GM23338 (cell line): ENCODE measurements around the gene RPL31.

ENCODE experiments used
- CREB1 ChIP-seq: fragments of 250-450 bp; sonication (Bioruptor Pico); IDR thresholded peaks from 2 replicates; pipeline ENCODE4 v1.5.0; 2020; ENCODE audit warnings: low read depth, mild to moderate bottlenecking, moderate library complexity
- EZH2 ChIP-seq: fragments of 200-600 bp; sonication (generic); IDR thresholded peaks from one replicate; pipeline ENCODE4 v1.8.0; 2017; ENCODE audit warnings: antibody characterized with exemption, mild to moderate bottlenecking, low read depth; ENCODE audit not compliant: unreplicated experiment
- EZH2phosphoT487 ChIP-seq: fragments of 200-600 bp; sonication (generic); IDR thresholded peaks from one replicate; pipeline ENCODE4 v1.8.1; 2018; ENCODE audit warnings: antibody characterized with exemption; ENCODE audit not compliant: unreplicated experiment
- JUNB ChIP-seq: IDR thresholded peaks from one replicate; pipeline ENCODE4 v1.6.1; 2016; ENCODE audit warnings: antibody characterized with exemption; ENCODE audit not compliant: unreplicated experiment
- NANOG ChIP-seq: IDR thresholded peaks from 2 replicates; pipeline ENCODE4 v1.6.1; 2016; ENCODE audit warnings: antibody characterized with exemption, borderline replicate concordance
- POLR2AphosphoS5 ChIP-seq: IDR thresholded peaks from 2 replicates; pipeline ENCODE4 v1.6.1; 2016; ENCODE audit warnings: antibody characterized with exemption, low read depth
- STAT1 ChIP-seq: IDR thresholded peaks from one replicate; pipeline ENCODE4 v1.6.1; 2016; ENCODE audit warnings: antibody characterized with exemption; ENCODE audit not compliant: unreplicated experiment
- ZNF114 ChIP-seq: fragments of 250-450 bp; sonication (Bioruptor Pico); IDR thresholded peaks from 2 replicates; pipeline ENCODE4 v1.5.0; 2020; ENCODE audit warnings: mild to moderate bottlenecking, moderate library complexity
- ZNF331 ChIP-seq: fragments of 250-450 bp; sonication (Bioruptor Pico); IDR thresholded peaks from 2 replicates; pipeline ENCODE4 v1.5.0; 2020; ENCODE audit warnings: low read depth, mild to moderate bottlenecking, moderate library complexity
- TF ChIP-seq, protein P1 (sequence below), 2 experiments: fragments of 200-600 bp in 1 of 2; sonication (generic) in 1 of 2; conservative IDR thresholded peaks; 2 replicates each; pipeline versions ENCODE4 v1.5.1 to v1.6.1; 2016 to 2017; ENCODE audit warnings: antibody characterized with exemption in 2 of 2, low read depth in 2 of 2, mild to moderate bottlenecking in 2 of 2, moderate library complexity in 1 of 2
- TF ChIP-seq, protein P2 (sequence below): IDR thresholded peaks from one replicate; pipeline ENCODE4 v1.6.1; 2018; ENCODE audit warnings: antibody characterized with exemption; ENCODE audit not compliant: unreplicated experiment
- TF ChIP-seq, protein P3 (sequence below): IDR thresholded peaks from 2 replicates; pipeline ENCODE4 v1.6.1; 2016; ENCODE audit warnings: antibody characterized with exemption

DNA sequence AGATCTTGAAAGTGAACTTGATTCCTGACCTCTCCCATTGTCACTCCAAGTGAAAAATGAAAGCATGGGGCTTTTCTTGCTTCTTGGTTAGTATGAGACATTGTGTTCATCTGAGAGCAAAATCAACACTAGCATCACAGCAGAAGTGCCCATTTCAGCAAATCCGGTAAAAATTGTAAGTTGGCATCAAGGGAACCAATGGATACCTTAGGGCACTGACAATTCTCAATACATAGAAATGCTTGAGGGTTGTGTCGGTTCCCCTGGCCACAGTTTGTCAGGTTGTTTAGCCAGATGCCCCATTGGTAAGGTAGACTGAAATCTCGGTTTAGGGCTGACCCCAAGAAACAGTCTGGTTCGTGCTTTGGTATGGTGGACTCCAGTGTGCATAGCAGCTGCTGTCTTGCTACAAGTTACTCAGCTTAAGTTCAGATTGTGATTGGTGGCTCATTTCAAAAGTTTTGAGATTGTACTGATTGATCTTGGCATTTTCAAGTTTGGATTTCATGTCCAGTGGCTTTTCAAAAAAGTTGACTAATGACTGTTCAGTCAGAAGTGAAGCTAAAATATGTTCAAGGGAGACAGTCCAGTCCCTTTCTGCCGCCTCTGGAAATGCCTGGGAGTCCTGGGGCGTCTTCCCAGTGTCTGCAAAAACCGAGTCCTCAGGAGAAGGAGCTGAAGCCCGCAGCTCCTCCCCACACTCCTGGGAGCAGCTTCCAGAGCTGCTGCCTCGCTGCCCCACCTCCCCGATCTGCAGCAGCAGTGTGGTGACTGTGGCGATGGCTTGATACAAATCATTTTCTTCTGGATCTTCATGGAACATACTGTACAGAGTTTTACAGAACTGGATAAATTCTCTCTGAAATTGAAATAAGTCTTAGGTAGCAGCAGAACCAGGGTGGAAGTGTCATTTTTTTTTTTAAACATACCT, 5.6 kb downstream of the RPL31 start:
- TF ChIP-seq EZH2phosphoT487: no peak
- TF ChIP-seq, protein P1, sequence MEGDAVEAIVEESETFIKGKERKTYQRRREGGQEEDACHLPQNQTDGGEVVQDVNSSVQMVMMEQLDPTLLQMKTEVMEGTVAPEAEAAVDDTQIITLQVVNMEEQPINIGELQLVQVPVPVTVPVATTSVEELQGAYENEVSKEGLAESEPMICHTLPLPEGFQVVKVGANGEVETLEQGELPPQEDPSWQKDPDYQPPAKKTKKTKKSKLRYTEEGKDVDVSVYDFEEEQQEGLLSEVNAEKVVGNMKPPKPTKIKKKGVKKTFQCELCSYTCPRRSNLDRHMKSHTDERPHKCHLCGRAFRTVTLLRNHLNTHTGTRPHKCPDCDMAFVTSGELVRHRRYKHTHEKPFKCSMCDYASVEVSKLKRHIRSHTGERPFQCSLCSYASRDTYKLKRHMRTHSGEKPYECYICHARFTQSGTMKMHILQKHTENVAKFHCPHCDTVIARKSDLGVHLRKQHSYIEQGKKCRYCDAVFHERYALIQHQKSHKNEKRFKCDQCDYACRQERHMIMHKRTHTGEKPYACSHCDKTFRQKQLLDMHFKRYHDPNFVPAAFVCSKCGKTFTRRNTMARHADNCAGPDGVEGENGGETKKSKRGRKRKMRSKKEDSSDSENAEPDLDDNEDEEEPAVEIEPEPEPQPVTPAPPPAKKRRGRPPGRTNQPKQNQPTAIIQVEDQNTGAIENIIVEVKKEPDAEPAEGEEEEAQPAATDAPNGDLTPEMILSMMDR (conservative IDR thresholded peaks at IDR 0.05; ENCODE audit: low read depth in 2 of 2): no peak
- TF ChIP-seq POLR2AphosphoS5: peak; percentile 53
- TF ChIP-seq EZH2: no peak
- no peak for TF ChIP-seq CREB1 (CRISPR knock-in tag)
- TF ChIP-seq JUNB: no peak
- TF ChIP-seq, protein P2, sequence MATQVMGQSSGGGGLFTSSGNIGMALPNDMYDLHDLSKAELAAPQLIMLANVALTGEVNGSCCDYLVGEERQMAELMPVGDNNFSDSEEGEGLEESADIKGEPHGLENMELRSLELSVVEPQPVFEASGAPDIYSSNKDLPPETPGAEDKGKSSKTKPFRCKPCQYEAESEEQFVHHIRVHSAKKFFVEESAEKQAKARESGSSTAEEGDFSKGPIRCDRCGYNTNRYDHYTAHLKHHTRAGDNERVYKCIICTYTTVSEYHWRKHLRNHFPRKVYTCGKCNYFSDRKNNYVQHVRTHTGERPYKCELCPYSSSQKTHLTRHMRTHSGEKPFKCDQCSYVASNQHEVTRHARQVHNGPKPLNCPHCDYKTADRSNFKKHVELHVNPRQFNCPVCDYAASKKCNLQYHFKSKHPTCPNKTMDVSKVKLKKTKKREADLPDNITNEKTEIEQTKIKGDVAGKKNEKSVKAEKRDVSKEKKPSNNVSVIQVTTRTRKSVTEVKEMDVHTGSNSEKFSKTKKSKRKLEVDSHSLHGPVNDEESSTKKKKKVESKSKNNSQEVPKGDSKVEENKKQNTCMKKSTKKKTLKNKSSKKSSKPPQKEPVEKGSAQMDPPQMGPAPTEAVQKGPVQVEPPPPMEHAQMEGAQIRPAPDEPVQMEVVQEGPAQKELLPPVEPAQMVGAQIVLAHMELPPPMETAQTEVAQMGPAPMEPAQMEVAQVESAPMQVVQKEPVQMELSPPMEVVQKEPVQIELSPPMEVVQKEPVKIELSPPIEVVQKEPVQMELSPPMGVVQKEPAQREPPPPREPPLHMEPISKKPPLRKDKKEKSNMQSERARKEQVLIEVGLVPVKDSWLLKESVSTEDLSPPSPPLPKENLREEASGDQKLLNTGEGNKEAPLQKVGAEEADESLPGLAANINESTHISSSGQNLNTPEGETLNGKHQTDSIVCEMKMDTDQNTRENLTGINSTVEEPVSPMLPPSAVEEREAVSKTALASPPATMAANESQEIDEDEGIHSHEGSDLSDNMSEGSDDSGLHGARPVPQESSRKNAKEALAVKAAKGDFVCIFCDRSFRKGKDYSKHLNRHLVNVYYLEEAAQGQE: no peak
- no peak for TF ChIP-seq ZNF331 (CRISPR knock-in tag)
- no peak for TF ChIP-seq STAT1
- no peak for TF ChIP-seq NANOG
- TF ChIP-seq ZNF114 (CRISPR knock-in tag): no peak
- TF ChIP-seq, protein P3, sequence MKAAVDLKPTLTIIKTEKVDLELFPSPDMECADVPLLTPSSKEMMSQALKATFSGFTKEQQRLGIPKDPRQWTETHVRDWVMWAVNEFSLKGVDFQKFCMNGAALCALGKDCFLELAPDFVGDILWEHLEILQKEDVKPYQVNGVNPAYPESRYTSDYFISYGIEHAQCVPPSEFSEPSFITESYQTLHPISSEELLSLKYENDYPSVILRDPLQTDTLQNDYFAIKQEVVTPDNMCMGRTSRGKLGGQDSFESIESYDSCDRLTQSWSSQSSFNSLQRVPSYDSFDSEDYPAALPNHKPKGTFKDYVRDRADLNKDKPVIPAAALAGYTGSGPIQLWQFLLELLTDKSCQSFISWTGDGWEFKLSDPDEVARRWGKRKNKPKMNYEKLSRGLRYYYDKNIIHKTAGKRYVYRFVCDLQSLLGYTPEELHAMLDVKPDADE: no peak
